Epithelial cell of esophagus (primary cell): ENCODE data around the gene ST6GALNAC6.

Source experiments
- DNase-seq: peaks from one replicate; pipeline ENCODE4 v3.0.0; 2010; ENCODE audit warnings: low read depth
- H3K4me3 ChIP-seq: 2 replicates; pipeline ENCODE4 v1.5.1; 2011; ENCODE audit warnings: mild to moderate bottlenecking, low read length, control low read depth
- TF ChIP-seq, protein P1 (sequence below): IDR thresholded peaks from 2 replicates; pipeline ENCODE4 v1.5.1; 2011; ENCODE audit warnings: low read depth, mild to moderate bottlenecking, low read length, control low read depth, inconsistent platforms; ENCODE audit not compliant: insufficient read depth; ENCODE audit errors: missing control alignments

ST6GALNAC6 gene

GRCh38 chr9:127835991-127836516 is 63.3 kb downstream of the ST6GALNAC6 start:
- DNase-seq = no peak
- no peak overlapping the region for H3K4me3 ChIP-seq
- TF ChIP-seq, protein P1, sequence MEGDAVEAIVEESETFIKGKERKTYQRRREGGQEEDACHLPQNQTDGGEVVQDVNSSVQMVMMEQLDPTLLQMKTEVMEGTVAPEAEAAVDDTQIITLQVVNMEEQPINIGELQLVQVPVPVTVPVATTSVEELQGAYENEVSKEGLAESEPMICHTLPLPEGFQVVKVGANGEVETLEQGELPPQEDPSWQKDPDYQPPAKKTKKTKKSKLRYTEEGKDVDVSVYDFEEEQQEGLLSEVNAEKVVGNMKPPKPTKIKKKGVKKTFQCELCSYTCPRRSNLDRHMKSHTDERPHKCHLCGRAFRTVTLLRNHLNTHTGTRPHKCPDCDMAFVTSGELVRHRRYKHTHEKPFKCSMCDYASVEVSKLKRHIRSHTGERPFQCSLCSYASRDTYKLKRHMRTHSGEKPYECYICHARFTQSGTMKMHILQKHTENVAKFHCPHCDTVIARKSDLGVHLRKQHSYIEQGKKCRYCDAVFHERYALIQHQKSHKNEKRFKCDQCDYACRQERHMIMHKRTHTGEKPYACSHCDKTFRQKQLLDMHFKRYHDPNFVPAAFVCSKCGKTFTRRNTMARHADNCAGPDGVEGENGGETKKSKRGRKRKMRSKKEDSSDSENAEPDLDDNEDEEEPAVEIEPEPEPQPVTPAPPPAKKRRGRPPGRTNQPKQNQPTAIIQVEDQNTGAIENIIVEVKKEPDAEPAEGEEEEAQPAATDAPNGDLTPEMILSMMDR = no peak
